Measurements from ENCODE around the gene ETV1.
"Not testable (repeated sequence)": the region's sequence is repeated elsewhere in the genome, so short reads cannot be mapped to it uniquely, and the experiment has no call there.

The ETV1 gene

DNA sequence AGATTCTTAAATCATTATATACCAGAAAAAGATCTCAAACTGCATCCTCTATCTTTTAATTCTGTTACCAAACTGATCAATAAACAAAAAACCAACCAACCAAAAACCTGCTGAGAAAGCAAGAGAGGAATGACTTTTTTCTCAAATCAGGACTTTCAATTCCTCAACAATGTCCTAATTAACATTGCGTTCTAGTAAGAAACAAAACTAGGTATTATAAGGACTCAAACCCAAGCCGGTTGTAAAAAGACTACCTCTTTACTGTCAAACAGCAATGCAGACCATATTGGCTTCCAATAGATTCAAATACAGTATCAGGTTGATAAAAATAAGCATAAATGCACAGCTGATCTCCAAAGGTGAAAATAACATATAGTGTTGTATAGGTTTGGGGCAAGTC lies 57.3 kb downstream of the ETV1 start:
- no peak overlapping the region for H3K27ac Mint-ChIP-seq
- H3K4me3 Mint-ChIP-seq: no peak overlapping the region
- no peak for DNase-seq
- H3K27me3 Mint-ChIP-seq: no peaks in the 10 kb centered on the region
- H3K4me1 Mint-ChIP-seq (ENCODE audit: low read depth): no peaks in the 10 kb centered on the region
- no peaks in the 10 kb centered on the region for H3K36me3 Mint-ChIP-seq (ENCODE audit: low read depth)
- H3K9me3 Mint-ChIP-seq: no peaks in the 10 kb centered on the region

DNA sequence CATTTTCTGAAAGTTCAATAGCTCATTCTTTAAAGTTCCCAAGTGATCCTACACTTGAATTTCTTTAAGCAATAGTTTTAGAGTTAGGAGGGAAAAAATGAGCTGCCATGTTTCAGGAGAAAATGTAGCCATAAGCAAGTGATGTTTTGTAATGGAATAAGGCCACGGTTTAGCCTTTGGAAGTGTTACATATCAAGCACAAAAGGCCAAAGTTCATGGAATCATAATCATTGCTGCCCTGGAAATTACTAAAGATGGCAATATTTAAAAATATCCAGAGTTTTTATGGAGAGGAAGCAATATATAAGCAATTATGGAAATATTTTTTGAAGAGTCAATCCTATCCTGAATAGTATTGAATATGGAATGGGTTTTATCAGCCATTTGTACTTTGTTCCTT lies 68.4 kb downstream of the ETV1 start:
- Mint-ChIP-seq H3K9me3 (no peaks in the 10 kb centered on the region), H3K4me1 (ENCODE audit: low read depth) (peaks cover 1% of the 10 kb centered on the region), H3K27me3 (no peaks in the 10 kb centered on the region), H3K27ac (no peak overlapping the region), H3K36me3 (ENCODE audit: low read depth) (no peaks in the 10 kb centered on the region), H3K4me3 (no peak overlapping the region)
- DNase-seq: no peak

DNA sequence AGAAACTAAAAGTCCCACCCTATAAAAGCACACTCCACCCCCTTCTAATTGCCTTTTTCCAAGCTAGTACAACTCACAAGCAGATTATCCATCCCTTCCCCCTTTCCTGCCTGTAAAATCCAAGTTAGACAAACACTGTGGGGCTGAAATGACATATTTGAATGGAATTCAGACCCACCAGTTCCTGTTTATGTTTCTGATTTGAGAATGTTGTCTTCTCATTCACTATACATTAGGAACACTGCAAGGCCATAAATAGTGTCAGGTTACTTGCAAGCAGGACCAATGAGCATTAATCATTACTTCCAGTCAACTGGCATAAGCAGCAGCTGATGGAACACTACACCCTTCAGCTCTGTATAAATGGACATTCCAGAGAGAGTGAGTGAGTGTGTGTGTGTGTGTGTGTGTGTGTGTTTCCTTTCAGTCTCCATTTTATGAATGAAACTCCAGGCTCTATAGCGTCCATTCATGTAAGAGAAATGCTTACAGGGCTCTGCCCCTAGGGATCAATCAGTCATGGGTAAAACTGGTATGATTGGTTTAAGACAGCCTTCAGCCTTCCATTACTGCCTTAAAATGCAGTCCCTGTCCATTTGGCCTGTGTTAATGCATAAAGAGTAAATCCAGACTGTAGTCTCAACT lies 69.3 kb downstream of the ETV1 start:
- Mint-ChIP-seq H3K9me3 (no peaks in the 10 kb centered on the region), H3K4me3 (no peak overlapping the region), H3K27me3 (no peaks in the 10 kb centered on the region), H3K4me1 (ENCODE audit: low read depth) (peaks cover 1% of the 10 kb centered on the region), H3K36me3 (ENCODE audit: low read depth) (no peaks in the 10 kb centered on the region), H3K27ac (no peak overlapping the region)
- no peak for DNase-seq

DNA sequence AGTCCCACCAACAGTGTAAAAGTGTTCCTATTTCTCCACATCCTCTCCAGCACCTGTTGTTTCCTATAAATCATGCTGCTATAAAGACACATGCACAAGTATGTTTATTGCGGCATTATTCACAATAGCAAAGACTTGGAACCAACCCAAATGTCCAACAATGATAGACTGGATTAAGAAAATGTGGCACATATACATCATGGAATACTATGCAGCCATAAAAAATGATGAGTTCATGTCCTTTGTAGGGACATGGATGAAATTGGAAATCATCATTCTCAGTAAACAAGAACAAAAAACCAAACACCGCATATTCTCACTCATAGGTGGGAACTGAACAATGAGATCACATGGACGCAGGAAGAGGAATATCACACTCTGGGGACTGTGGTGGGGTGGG lies 71.1 kb downstream of the ETV1 start:
- H3K27me3 Mint-ChIP-seq; H3K4me3 Mint-ChIP-seq; H3K36me3 Mint-ChIP-seq (ENCODE audit: low read depth); H3K9me3 Mint-ChIP-seq; H3K4me1 Mint-ChIP-seq (ENCODE audit: low read depth); DNase-seq; H3K27ac Mint-ChIP-seq: not testable (repeated sequence)

DNA sequence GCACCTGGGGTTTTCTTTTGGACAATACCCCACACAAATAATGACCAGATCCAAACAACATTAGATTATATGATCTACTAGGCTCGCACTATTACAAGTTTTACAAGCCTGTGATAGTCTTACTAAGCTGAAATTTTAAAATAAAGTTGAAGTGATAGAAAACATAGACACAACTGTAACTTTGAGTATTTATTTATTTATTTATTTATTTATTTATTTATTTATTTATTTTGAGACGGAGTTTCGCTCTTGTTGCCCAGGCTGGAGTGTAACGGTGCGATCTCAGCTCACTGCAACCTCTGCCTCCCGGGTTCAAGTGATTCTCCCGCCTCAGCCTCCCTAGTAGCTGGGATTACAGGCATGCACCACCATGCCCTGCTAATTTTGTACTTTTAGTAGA lies 72.4 kb downstream of the ETV1 start:
- H3K4me3 Mint-ChIP-seq; H3K4me1 Mint-ChIP-seq (ENCODE audit: low read depth); H3K27ac Mint-ChIP-seq; H3K9me3 Mint-ChIP-seq; H3K27me3 Mint-ChIP-seq; DNase-seq; H3K36me3 Mint-ChIP-seq (ENCODE audit: low read depth): not testable (repeated sequence)

DNA sequence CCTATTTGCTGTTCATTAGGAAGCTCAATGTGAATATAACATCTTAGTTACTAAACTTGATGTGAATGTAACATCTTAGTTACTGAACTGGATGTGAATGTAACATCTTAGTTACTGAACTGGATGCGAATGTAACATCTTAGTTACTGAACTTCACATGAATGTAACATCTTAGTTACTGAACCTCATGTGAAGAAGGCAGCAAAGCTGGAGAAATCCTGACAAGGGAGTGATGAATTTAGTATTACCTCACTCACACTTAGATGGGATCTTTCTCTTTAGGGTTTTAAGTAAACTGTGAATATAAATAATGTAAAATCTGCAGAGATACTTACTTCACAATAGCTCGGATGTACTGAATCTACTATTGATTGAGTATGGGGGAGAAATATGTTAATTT lies 73.6 kb downstream of the ETV1 start:
- no peaks in the 10 kb centered on the region for H3K27me3 Mint-ChIP-seq
- no peaks in the 10 kb centered on the region for H3K9me3 Mint-ChIP-seq
- no peak overlapping the region for H3K27ac Mint-ChIP-seq
- H3K4me3 Mint-ChIP-seq: no peak overlapping the region
- H3K4me1 Mint-ChIP-seq (ENCODE audit: low read depth): peaks cover 9% of the 10 kb centered on the region
- no peaks in the 10 kb centered on the region for H3K36me3 Mint-ChIP-seq (ENCODE audit: low read depth)
- no peak for DNase-seq

DNA sequence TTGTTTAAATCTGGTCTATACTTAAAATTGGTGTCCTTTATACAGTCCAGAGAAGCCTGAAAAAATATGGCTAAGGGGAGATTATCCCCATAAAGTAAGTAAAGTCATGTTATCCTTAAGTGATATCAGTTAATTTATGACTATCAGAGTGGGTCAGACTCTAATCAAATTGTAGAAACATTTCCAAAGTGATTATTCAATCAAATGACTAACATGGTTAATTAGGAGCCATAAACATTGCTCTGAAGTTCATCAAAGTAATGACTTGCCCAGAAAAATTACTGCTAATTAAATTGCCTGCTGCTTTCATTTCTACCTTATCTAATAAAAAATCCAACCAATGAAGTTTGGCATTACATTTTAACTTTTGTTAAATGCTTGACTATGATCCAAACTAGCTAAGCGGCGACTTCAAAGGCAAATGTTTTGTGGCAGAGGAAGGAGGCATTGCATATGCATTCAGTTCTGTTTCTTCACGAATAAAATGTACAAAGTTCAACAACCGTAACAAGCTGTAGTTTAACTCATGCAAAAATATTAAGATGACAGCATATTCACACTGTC lies 76.7 kb downstream of the ETV1 start:
- DNase-seq: no peak
- no peaks in the 10 kb centered on the region for H3K36me3 Mint-ChIP-seq (ENCODE audit: low read depth)
- peaks cover 33% of the 10 kb centered on the region for H3K4me1 Mint-ChIP-seq (ENCODE audit: low read depth)
- H3K9me3 Mint-ChIP-seq: no peaks in the 10 kb centered on the region
- no peak overlapping the region for H3K27ac Mint-ChIP-seq
- no peaks in the 10 kb centered on the region for H3K27me3 Mint-ChIP-seq
- H3K4me3 Mint-ChIP-seq: no peak overlapping the region

DNA sequence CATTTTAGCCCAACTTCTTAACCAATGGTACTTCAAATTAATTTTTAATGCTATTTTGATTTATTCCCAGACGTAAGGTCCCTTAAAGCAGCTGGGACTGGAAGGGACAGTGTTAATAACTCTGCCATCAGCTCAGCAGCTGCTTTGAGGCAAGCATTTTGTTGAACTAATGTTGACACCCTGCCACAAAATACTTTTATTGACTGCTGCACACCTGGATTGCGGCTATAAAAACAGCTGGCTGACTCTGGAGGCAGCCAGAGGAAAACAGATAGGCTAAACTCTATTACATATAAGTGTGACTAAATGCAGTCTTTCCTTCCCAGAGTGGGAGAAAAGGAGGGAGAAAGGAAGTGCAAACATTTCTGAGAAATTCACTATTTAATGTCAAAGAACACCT lies 77.6 kb downstream of the ETV1 start:
- Mint-ChIP-seq H3K9me3 (no peaks in the 10 kb centered on the region), H3K4me3 (no peak overlapping the region)
- no peak for DNase-seq

DNA sequence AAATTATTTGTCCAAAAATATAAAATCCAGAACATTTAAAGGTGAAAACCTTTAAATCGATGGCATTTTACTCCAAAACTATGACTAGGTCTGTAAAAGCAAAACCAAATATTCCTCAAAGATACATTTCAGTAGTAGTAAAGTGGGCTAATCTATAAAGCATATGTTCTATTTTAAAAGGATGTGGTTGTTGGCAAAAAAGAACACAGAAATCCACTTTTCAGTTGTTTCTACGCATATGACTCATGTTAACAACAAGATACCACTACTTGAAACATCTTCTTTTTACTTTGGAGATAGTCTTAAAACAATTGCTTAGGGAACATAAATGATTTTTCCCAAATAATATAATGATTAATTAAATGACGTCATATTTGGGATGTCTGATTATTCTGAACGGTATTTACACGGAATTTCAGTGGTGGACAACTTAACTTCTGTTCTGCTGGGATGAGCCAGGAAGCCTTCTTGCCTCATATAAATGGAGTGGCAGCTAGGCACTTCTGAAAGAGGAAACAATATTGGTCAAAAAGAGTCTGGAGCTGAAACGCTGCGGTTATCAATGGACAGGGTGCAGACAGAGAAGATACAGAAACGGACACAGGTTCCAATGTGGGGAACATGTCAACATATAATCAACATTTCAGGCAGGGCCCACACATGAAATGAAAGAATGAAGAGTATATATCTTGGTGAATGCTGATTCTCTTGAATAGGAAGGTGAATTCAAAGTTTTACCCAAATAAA lies 78.5 kb downstream of the ETV1 start:
- H3K4me3 Mint-ChIP-seq: no peak overlapping the region
- H3K36me3 Mint-ChIP-seq (ENCODE audit: low read depth): no peaks in the 10 kb centered on the region
- no peaks in the 10 kb centered on the region for H3K9me3 Mint-ChIP-seq
- no peak overlapping the region for H3K27ac Mint-ChIP-seq
- no peaks in the 10 kb centered on the region for H3K27me3 Mint-ChIP-seq
- DNase-seq: no peak
- peaks cover 33% of the 10 kb centered on the region for H3K4me1 Mint-ChIP-seq (ENCODE audit: low read depth)

More for the DNA sequence above, 77.6 kb downstream of the ETV1 start:
- no peak overlapping the region for H3K27ac Mint-ChIP-seq
- H3K36me3 Mint-ChIP-seq (ENCODE audit: low read depth): no peaks in the 10 kb centered on the region
- H3K4me1 Mint-ChIP-seq (ENCODE audit: low read depth): peaks cover 33% of the 10 kb centered on the region
- H3K27me3 Mint-ChIP-seq: no peaks in the 10 kb centered on the region

DNA sequence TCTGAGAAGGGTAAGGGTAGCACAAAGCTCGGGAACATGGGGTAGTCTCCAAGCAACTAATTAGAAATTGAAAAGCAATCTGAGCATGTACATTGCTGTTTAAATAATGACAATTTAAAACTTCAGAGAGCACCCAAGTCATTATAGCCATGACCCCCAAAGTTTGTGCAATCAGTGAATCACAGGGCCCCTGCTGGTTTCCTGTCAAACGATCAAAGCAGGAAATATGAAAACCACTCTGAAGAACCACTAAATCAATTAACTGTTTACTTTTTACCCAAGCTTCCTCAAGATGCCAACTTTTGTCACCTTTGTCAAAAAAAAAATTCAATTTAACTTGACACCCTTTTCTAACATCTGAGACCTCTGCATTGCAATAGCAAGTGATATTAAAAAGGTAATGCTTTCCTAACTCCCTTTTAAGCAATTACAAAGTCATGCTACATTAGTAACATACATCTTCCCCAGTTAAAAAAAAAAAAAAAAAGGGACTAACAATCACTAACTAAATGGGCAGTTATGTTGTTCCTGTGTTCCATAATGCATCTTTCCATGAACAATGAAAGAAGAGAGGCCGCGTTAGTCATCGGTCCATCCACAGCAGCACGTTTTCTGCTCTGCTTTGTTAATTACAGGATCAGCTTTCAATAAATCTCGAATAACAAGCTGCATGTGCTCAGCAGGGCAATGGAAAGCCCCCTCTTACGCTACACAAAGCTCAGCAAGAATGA lies 80.6 kb downstream of the ETV1 start:
- Mint-ChIP-seq H3K36me3 (ENCODE audit: low read depth) (no peaks in the 10 kb centered on the region), H3K9me3 (no peaks in the 10 kb centered on the region), H3K4me3 (no peak overlapping the region), H3K27me3 (no peaks in the 10 kb centered on the region), H3K4me1 (ENCODE audit: low read depth) (peaks cover 36% of the 10 kb centered on the region), H3K27ac (no peak overlapping the region)
- no peak for DNase-seq

DNA sequence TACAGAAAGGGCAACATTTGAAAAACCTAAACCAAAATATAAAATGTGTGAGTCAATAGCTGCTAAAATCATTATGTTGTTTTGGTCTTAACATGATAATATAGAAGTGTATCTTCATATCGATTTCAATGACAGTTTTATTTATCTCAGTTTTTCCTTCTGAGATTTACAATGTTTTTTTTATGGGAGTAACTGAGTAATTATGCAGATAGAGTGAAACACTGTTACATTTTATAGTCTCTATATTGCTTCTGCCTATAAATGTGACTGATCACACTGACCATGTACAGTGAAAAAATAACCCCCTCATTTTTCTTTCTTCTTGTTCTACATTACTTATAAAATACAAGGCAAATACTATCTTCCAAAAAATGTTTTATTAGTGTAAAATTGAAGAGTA lies 81.6 kb downstream of the ETV1 start:
- no peak for DNase-seq
- H3K4me3 Mint-ChIP-seq: no peak overlapping the region
- H3K27me3 Mint-ChIP-seq: no peaks in the 10 kb centered on the region
- no peak overlapping the region for H3K27ac Mint-ChIP-seq
- no peaks in the 10 kb centered on the region for H3K9me3 Mint-ChIP-seq
- no peaks in the 10 kb centered on the region for H3K36me3 Mint-ChIP-seq (ENCODE audit: low read depth)
- peaks cover 36% of the 10 kb centered on the region for H3K4me1 Mint-ChIP-seq (ENCODE audit: low read depth)

DNA sequence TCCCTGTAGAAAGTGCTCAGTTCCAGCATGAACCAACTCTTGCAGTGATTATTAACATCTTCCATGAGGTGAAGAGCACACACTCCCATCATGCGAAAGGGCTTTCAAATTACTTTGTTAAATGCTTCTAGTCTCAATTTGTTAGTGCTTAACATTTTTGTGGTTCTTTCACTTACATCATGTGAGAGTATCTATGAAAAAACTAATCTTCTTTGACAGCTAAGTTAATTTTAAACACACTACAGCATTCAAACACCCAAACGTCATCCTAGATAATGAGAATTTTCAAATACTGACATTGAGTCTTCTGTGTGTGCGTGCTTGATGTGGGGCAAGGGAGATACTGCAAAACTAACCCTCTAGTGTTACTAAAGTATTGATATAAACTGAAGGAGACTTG lies 84.8 kb downstream of the ETV1 start:
- Mint-ChIP-seq H3K27ac (no peak overlapping the region), H3K36me3 (ENCODE audit: low read depth) (no peaks in the 10 kb centered on the region), H3K9me3 (no peaks in the 10 kb centered on the region), H3K4me1 (ENCODE audit: low read depth) (peaks cover 21% of the 10 kb centered on the region), H3K4me3 (no peak overlapping the region), H3K27me3 (no peaks in the 10 kb centered on the region)
- no peak for DNase-seq

DNA sequence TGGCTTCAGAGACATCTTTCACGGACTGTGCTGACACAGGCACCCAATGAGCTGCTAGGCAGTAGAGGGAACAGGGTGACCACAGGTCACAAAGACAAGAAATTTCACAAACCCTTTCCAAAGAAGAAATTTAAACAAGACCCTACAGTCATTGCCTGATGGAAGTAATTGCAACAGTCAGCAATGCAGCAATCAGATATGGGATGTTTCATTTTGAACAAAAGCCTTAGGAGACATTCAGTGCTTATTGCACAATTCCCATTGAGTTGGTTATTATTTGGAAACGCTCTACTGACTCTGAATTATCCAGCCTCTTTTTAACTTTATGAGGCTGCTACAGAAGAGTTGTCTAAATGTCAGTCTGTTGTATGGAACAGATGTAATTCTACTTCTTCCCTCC lies 85.5 kb downstream of the ETV1 start:
- no peak for DNase-seq
- H3K27me3 Mint-ChIP-seq: no peaks in the 10 kb centered on the region
- no peak overlapping the region for H3K27ac Mint-ChIP-seq
- peaks cover 14% of the 10 kb centered on the region for H3K4me1 Mint-ChIP-seq (ENCODE audit: low read depth)
- no peaks in the 10 kb centered on the region for H3K9me3 Mint-ChIP-seq
- H3K4me3 Mint-ChIP-seq: no peak overlapping the region
- no peaks in the 10 kb centered on the region for H3K36me3 Mint-ChIP-seq (ENCODE audit: low read depth)

DNA sequence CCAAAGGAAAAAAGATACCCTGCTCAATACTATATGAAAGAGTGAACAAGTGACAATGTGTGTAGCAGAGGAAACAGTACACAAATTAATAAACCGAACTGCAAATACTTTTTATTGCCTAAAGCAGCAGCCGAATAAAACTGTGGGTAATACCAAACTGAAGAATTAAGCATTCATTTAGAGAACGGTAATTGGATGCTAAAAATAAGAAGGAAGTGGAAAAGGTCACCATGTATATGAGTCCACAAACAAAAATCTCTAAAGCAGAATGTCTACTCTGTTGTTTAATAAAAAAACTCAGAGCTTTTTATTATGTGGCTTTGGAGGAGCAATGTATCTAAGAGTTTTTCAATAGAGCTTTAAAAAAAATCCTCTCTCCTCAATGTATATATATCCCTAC lies 87.9 kb downstream of the ETV1 start:
- no peaks in the 10 kb centered on the region for H3K27me3 Mint-ChIP-seq
- H3K4me1 Mint-ChIP-seq (ENCODE audit: low read depth): peaks cover 3% of the 10 kb centered on the region
- no peaks in the 10 kb centered on the region for H3K9me3 Mint-ChIP-seq
- no peak overlapping the region for H3K27ac Mint-ChIP-seq
- no peak overlapping the region for H3K4me3 Mint-ChIP-seq
- H3K36me3 Mint-ChIP-seq (ENCODE audit: low read depth): no peaks in the 10 kb centered on the region
- no peak for DNase-seq
